Skeletal muscle satellite cell (primary cell): ENCODE data around the gene CDH23.

ENCODE experiments used
- H3K27me3 ChIP-seq: 2 replicates; pipeline ENCODE4 v1.7.0; 2013; ENCODE audit warnings: low read length; ENCODE audit not compliant: control insufficient read depth, insufficient read depth
- H3K36me3 ChIP-seq: 2 replicates; pipeline ENCODE4 v1.7.0; 2013; ENCODE audit warnings: mild to moderate bottlenecking, control low read depth, low read length; ENCODE audit not compliant: insufficient read depth
- H3K4me1 ChIP-seq: 2 replicates; pipeline ENCODE4 v1.7.0; 2013; ENCODE audit warnings: low read length; ENCODE audit not compliant: control insufficient read depth, insufficient read depth
- H3K4me2 ChIP-seq: 2 replicates; pipeline ENCODE4 v1.7.0; 2013; ENCODE audit warnings: mild to moderate bottlenecking, low read length
- H3K4me3 ChIP-seq: 2 replicates; pipeline ENCODE4 v1.7.0; 2013; ENCODE audit warnings: low read length
- H3K9ac ChIP-seq: 2 replicates; pipeline ENCODE4 v1.7.0; 2013; ENCODE audit warnings: mild to moderate bottlenecking, low read depth, low read length, moderate library complexity
- H3K9me3 ChIP-seq: replicated peaks from 2 replicates; pipeline ENCODE4 v1.7.0; 2013; ENCODE audit warnings: mild to moderate bottlenecking, control low read depth, low read length

Gene CDH23

GRCh38 chr10:71448146-71448545, 51.4 kb downstream of the CDH23 start:
- Histone ChIP-seq H3K36me3 (no peaks in the 10 kb centered on the region), H3K9me3 (no peaks in the 10 kb centered on the region), H3K4me1 (no peaks in the 10 kb centered on the region), H3K9ac (no peak overlapping the region), H3K4me2 (no peak overlapping the region), H3K4me3 (no peak overlapping the region), H3K27me3 (peaks cover 41% of the 10 kb centered on the region)

DNA sequence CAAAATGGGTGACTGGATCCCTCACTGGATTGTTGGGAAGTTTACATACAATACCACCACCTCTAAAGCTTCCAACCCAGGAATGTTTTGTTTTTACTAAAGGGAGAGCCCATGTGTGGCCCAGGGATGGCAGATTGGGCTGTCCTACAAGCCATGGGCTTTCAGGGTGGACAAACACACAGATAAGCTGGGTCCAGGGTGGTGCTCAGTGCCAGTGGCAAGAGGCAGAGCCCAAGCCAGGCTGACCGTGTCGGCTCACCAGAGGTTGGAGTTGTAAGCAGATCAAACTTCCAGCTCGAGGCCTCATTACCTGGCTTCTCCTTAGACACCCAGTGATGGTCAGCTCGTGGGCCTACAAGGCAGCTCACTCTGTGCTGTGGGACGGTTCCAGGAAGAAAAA, 52.3 kb downstream of the CDH23 start:
- H3K9ac ChIP-seq: no peak overlapping the region
- no peak overlapping the region for H3K4me3 ChIP-seq
- no peaks in the 10 kb centered on the region for H3K4me1 ChIP-seq
- no peak overlapping the region for H3K4me2 ChIP-seq
- peaks cover 45% of the 10 kb centered on the region for H3K27me3 ChIP-seq
- no peaks in the 10 kb centered on the region for H3K9me3 ChIP-seq
- no peaks in the 10 kb centered on the region for H3K36me3 ChIP-seq

- Histone ChIP-seq H3K4me2 (no peak overlapping the region), H3K4me3 (no peak overlapping the region), H3K36me3 (no peaks in the 10 kb centered on the region), H3K9me3 (no peaks in the 10 kb centered on the region), H3K4me1 (no peaks in the 10 kb centered on the region), H3K27me3 (peaks cover 46% of the 10 kb centered on the region), H3K9ac (no peak overlapping the region)
Observed at GRCh38 chr10:71451754-71452153, 55.0 kb downstream of the CDH23 start.

DNA sequence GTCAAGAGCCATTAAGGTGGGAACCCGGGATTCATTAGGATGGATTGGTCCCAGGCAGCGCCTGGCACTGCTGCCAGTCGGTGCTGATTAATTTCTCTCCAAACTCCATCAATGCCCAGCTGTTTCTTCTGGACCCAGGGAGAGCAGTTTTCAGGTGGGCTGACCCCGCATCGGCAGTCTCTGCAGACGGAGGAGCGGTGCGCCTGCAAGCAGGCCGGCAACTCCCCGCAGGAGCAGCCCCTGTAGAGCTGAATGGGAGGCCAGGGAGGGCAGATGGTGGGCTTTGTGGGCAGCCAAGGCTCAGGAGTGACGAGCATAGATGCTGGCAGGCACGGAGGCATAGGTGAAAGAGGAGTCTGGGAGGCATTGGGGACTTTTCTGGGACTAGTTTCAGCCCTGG, 56.5 kb downstream of the CDH23 start:
- Histone ChIP-seq H3K4me1 (no peaks in the 10 kb centered on the region), H3K36me3 (no peaks in the 10 kb centered on the region), H3K9ac (no peak overlapping the region), H3K9me3 (no peaks in the 10 kb centered on the region), H3K27me3 (peaks cover 53% of the 10 kb centered on the region), H3K4me3 (no peak overlapping the region), H3K4me2 (no peak overlapping the region)

DNA sequence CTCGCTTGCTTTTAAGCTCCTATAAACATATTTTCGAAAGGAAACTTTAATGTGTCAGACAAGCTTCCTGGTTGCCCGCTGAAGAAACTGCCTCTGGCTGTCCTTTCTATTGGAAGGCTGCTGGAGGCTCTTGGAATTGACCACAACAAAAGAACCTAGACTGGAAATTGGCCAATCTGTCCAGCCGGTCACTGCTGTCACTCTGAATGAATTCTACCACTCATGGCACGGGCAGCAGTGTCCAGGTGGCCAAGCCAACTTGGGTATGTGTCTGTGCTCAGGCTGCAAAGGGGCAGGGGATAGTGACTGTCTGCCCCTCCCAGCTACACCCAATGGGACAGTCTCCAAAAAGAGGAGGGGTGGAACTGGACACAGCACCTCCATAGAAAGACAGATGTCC, 57.6 kb downstream of the CDH23 start:
- Histone ChIP-seq H3K27me3 (peaks cover 51% of the 10 kb centered on the region), H3K4me2 (no peak overlapping the region), H3K9ac (no peak overlapping the region), H3K4me1 (no peaks in the 10 kb centered on the region), H3K4me3 (no peak overlapping the region), H3K9me3 (no peaks in the 10 kb centered on the region), H3K36me3 (no peaks in the 10 kb centered on the region)

- Histone ChIP-seq H3K9me3 (no peaks in the 10 kb centered on the region), H3K4me2 (no peak overlapping the region), H3K4me3 (no peak overlapping the region), H3K36me3 (no peaks in the 10 kb centered on the region), H3K4me1 (no peaks in the 10 kb centered on the region), H3K9ac (no peak overlapping the region), H3K27me3 (peaks cover 58% of the 10 kb centered on the region)
Observed at GRCh38 chr10:71455035-71455434, 58.3 kb downstream of the CDH23 start.

DNA sequence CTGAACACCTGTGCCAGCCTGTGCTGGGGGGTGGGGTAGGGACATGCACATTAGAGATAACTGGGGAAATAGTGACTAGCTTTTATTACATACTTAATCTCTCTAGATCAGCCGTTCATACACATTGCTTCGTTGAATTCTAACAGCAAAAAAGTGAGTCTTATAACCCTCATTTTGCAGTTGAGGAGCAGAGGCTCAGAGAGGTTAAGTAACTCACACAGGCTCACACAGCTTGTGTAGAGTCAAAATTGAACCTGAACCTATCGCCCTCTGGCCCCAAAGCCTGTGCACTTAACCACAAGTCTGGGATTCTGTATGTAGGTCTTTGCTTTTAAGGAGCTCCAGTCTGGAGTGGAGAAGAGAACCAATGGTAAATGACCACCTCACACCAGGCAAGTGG, 59.9 kb downstream of the CDH23 start:
- no peaks in the 10 kb centered on the region for H3K36me3 ChIP-seq
- H3K4me3 ChIP-seq: no peak overlapping the region
- no peak overlapping the region for H3K9ac ChIP-seq
- H3K27me3 ChIP-seq: peaks cover 65% of the 10 kb centered on the region
- no peak overlapping the region for H3K4me2 ChIP-seq
- no peaks in the 10 kb centered on the region for H3K9me3 ChIP-seq
- no peaks in the 10 kb centered on the region for H3K4me1 ChIP-seq

DNA sequence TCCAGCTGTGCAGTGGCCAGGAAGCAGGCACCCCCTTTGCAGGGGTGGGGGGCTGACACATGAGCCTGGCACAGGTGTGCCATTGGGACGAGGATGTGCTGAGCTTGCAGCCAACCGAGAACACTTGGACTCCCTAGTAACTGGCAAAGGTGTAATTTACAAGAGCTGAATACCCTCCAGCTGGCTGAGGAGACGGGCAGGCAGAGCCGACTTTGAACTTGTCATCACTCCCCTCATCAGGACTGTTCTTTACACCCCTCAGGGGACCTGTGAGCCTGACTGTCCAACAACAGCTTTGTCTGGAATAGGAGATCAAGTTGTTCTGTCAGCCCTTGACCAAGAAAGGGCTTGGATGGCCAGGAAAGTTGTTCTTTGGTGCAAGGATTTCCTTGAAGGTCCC, 61.2 kb downstream of the CDH23 start:
- H3K4me2 ChIP-seq: no peak overlapping the region
- peaks cover 65% of the 10 kb centered on the region for H3K27me3 ChIP-seq
- no peaks in the 10 kb centered on the region for H3K9me3 ChIP-seq
- no peaks in the 10 kb centered on the region for H3K36me3 ChIP-seq
- no peaks in the 10 kb centered on the region for H3K4me1 ChIP-seq
- H3K9ac ChIP-seq: no peak overlapping the region
- H3K4me3 ChIP-seq: no peak overlapping the region

- peaks cover 67% of the 10 kb centered on the region for H3K27me3 ChIP-seq
- H3K36me3 ChIP-seq: no peaks in the 10 kb centered on the region
- H3K4me2 ChIP-seq: no peak overlapping the region
- no peak overlapping the region for H3K9ac ChIP-seq
- H3K9me3 ChIP-seq: no peaks in the 10 kb centered on the region
- no peak overlapping the region for H3K4me3 ChIP-seq
- no peaks in the 10 kb centered on the region for H3K4me1 ChIP-seq
Observed at GRCh38 chr10:71458387-71458786, 61.7 kb downstream of the CDH23 start.

DNA sequence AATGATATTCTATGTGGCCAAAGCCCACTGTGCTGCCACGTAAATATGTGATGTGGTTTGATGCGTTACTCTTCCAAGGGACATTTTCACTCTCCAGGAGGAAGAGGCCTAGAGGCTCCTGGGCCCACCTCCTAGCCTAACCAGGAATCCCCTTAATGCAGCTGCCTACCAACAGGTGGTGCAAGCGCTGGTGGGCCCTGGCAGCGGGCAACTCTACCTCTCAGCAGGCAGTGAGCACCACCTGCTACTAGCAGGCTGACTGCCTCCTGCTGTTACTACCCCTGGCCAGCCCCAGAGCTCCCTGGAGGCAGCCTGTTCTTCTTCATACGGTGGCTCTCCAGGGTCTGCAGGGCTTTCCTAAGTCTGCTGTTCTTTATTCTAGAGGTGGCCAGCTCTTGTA, 62.8 kb downstream of the CDH23 start:
- Histone ChIP-seq H3K4me2 (no peak overlapping the region), H3K9me3 (no peaks in the 10 kb centered on the region), H3K9ac (no peak overlapping the region), H3K4me1 (no peaks in the 10 kb centered on the region), H3K27me3 (peaks cover 64% of the 10 kb centered on the region), H3K36me3 (no peaks in the 10 kb centered on the region), H3K4me3 (no peak overlapping the region)

DNA sequence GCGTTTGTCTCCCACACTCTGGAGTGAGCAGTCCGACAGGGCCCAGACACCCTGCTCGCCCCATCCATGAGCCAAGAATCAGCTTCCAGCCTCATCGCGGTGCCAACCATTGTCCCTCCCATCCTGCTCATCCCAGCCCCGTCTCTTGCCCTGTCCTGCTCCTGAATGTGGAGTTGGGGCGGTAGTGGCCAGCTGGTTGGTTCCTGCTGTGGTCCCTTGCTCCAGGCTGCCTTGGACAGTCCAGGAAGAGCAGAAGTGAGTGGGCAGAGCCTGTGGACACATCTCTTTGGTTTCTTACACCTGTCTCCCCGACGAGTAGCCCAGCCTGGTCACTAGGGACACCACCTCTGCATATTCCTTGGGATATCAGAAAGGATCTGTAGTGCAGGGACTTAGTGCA, 63.9 kb downstream of the CDH23 start:
- Histone ChIP-seq H3K36me3 (no peaks in the 10 kb centered on the region), H3K4me2 (no peak overlapping the region), H3K9ac (no peak overlapping the region), H3K4me1 (no peaks in the 10 kb centered on the region), H3K27me3 (peaks cover 61% of the 10 kb centered on the region), H3K4me3 (no peak overlapping the region), H3K9me3 (no peaks in the 10 kb centered on the region)

GRCh38 chr10:71461457-71461856, 64.7 kb downstream of the CDH23 start:
- Histone ChIP-seq H3K4me2 (no peak overlapping the region), H3K36me3 (no peaks in the 10 kb centered on the region), H3K27me3 (peaks cover 63% of the 10 kb centered on the region), H3K4me1 (no peaks in the 10 kb centered on the region), H3K9ac (no peak overlapping the region), H3K4me3 (no peak overlapping the region), H3K9me3 (no peaks in the 10 kb centered on the region)
